HG02943 (cell line): ENCODE results near the gene ECHDC3.

Source experiments
- ATAC-seq: cut with Tn5 transposase; IDR thresholded peaks from one replicate; pipeline ENCODE4 v1.9.1; 2021; ENCODE audit warnings: mild to moderate bottlenecking, low read depth, moderate library complexity; ENCODE audit not compliant: unreplicated experiment

ECHDC3 gene

GRCh38 chr10:11775412-11775811 is 33.2 kb downstream of the ECHDC3 start:
- ATAC-seq: no peak

GRCh38 chr10:11776080-11776479 is 33.9 kb downstream of the ECHDC3 start:
- no peak for ATAC-seq

- no peak for ATAC-seq
These were observed 38.9 kb downstream of the ECHDC3 start for GRCh38 chr10:11781114-11781513.

- ATAC-seq: no peak
These were observed 40.8 kb downstream of the ECHDC3 start for GRCh38 chr10:11782793-11783557.

GRCh38 chr10:11783558-11783865 is 41.3 kb downstream of the ECHDC3 start:
- ATAC-seq: no peak

- ATAC-seq: no peak
These were observed 45.2 kb downstream of the ECHDC3 start for GRCh38 chr10:11787374-11787773.

- ATAC-seq: no peak
These were observed 45.7 kb downstream of the ECHDC3 start for GRCh38 chr10:11787846-11788245.

- ATAC-seq: no peak
These were observed 47.1 kb downstream of the ECHDC3 start for GRCh38 chr10:11789306-11789705.

- ATAC-seq: no peak
These were observed 47.8 kb downstream of the ECHDC3 start for GRCh38 chr10:11789956-11790355.

GRCh38 chr10:11793762-11794479 is 51.7 kb downstream of the ECHDC3 start:
- no peak for ATAC-seq

GRCh38 chr10:11794566-11794965 is 52.4 kb downstream of the ECHDC3 start:
- ATAC-seq: no peak

- no peak for ATAC-seq
These were observed 53.1 kb downstream of the ECHDC3 start for GRCh38 chr10:11795101-11795920.

GRCh38 chr10:11796474-11796873 is 54.3 kb downstream of the ECHDC3 start:
- no peak for ATAC-seq

GRCh38 chr10:11797281-11797680 is 55.1 kb downstream of the ECHDC3 start:
- no peak for ATAC-seq

GRCh38 chr10:11797847-11798633 is 55.9 kb downstream of the ECHDC3 start:
- ATAC-seq: no peak

- no peak for ATAC-seq
These were observed 56.9 kb downstream of the ECHDC3 start for GRCh38 chr10:11798845-11799735.

GRCh38 chr10:11799736-11800080 is 57.5 kb downstream of the ECHDC3 start:
- no peak for ATAC-seq

- ATAC-seq: no peak
These were observed 62.2 kb downstream of the ECHDC3 start for GRCh38 chr10:11804336-11804735.

GRCh38 chr10:11805792-11806191 is 63.6 kb downstream of the ECHDC3 start:
- no peak for ATAC-seq

- ATAC-seq: no peak
These were observed 64.5 kb downstream of the ECHDC3 start for GRCh38 chr10:11806706-11807105.
